ENCODE results near the gene DENND5A.
"Not testable (repeated sequence)": the region's sequence is repeated elsewhere in the genome, so short reads cannot be mapped to it uniquely, and the experiment has no call there.

Gene DENND5A

GRCh38 chr11:9266926-9267325 lies 1.8 kb upstream of the DENND5A start:
- no peak for TF ChIP-seq CTCF (IDR thresholded peaks at IDR 0.05; ENCODE audit: unreplicated experiment in 3 of 3)
- Mint-ChIP-seq H3K4me3 (peak overlapping the region; percentile 85 to 91 (median 87)), H3K27ac (peak overlapping the region in 2 of 3 experiments; percentile 40 to 43), H3K27me3 (ENCODE audit: low read depth) (no peaks in the 10 kb centered on the region), H3K9me3 (no peaks in the 10 kb centered on the region), H3K36me3 (ENCODE audit: low read depth) (no peaks in the 10 kb centered on the region), H3K4me1 (peaks cover 39% of the 10 kb centered on the region)

DNA sequence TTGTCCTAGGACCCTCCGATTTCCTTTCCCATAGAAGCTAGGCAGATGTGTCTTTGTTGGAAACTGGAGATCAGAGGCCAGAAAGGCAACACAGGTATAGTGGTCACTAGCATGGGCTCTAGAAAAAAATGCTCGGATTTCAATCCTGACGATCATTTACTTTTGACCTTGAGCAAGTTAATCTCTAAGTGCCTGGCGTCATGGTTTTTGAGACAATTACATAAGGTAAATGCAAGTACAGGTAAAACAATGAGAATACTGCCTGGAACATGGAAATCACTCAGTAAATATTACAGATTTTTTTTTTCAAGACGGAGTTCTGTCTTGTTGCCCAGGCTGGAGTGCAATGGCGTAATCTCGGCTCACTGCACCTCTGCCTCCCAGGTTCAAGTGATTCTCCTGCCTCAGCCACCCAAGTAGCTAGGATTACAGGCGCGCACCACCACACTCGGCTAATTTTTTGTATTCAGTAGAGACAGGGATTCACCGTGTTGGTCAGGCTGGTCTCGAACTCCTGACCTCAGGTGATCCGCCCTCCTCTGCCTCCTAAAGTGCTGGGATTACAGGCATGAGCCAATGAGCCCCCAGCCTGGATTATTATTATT lies 1.1 kb upstream of the DENND5A start:
- H3K27ac Mint-ChIP-seq, result peak overlapping the region; percentile 66 to 93 (median 93)
- H3K27me3 Mint-ChIP-seq (ENCODE audit: low read depth), result no peaks in the 10 kb centered on the region
- no peaks in the 10 kb centered on the region for H3K9me3 Mint-ChIP-seq
- H3K36me3 Mint-ChIP-seq (ENCODE audit: low read depth), result no peaks in the 10 kb centered on the region
- peak overlapping the region; percentile 85 to 91 (median 87) for H3K4me3 Mint-ChIP-seq
- peaks cover 45% of the 10 kb centered on the region for H3K4me1 Mint-ChIP-seq
- TF ChIP-seq CTCF (IDR thresholded peaks at IDR 0.05; ENCODE audit: unreplicated experiment in 3 of 3), result no peak

DNA sequence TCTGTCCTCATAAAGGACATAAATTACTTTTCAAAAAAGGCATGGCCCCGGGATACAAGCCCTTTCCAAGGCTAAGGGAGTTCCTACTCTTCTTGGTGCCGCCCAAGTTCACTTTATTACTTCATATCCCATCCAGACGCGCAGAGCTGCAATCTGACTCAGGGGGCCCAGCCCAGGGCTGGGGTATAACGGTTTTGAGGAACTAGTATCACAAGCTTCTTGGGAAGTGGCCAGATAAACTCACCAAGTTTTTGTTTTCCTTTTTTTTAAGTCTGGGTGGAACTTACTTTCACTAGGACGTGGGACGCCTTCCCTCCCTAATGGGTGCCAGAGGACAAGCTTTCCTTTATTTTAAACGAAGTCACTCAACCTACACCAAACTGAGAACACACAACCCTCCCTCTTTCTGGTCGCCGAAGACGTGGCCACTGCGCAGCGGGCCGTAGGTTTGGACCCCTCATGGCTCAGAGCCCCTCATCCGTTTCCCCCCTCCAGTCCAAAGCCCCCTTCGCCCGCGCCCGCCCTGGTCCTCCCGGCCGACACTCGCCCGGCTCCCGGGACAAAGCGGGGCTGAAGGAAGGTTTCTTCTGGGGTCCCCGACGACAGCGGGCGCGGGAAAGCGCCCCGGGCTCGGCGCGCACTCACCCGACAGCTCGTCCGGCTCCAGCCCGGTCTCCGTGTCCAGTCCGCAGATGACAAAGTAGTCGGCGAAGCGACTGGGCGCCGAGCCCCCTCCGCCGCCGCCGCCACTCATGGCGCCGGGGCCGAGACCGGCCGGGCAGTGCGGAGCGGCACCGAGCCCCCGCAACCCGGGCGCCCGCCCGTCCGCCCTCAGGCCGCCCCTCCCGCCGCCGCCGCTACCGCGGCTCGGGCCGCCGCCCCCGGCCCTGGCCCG lies 587 bp downstream of the DENND5A start:
- Mint-ChIP-seq H3K27me3 (ENCODE audit: low read depth) (no peaks in the 10 kb centered on the region), H3K4me1 (peaks cover 52% of the 10 kb centered on the region), H3K4me3 (peak overlapping the region; percentile 85 to 96 (median 93)), H3K9me3 (no peaks in the 10 kb centered on the region), H3K36me3 (ENCODE audit: low read depth) (no peaks in the 10 kb centered on the region), H3K27ac (peak overlapping the region; percentile 93 to 98 (median 97))
- no peak for TF ChIP-seq CTCF (IDR thresholded peaks at IDR 0.05; ENCODE audit: unreplicated experiment in 3 of 3)

DNA sequence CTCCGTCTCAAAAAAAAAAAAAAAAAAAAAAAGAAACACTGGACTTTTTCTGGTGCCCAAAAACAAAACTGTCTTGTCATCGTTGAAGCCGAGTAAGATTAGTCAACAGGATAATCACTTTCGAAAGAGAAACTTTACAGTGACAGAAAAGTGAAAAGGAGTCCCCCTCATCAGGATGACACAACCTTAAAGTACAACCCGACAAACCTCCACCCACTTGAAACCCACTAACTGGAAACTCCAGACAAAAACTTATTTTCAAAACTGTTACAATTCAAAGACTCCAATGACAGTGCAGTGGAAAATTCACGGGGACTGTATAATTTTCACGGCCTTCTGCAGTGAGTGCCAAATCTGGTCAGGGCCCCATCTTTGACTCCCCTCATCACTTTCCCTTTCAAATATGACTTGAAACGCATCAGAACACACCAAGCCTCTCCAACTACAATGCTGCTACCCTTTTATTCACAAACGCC lies 1.3 kb downstream of the DENND5A start:
- Mint-ChIP-seq H3K27ac (peak overlapping the region; percentile 93 to 98 (median 97)), H3K4me1 (peaks cover 48% of the 10 kb centered on the region), H3K9me3 (no peaks in the 10 kb centered on the region), H3K27me3 (ENCODE audit: low read depth) (no peaks in the 10 kb centered on the region), H3K4me3 (peak overlapping the region; percentile 85 to 96 (median 93)), H3K36me3 (ENCODE audit: low read depth) (no peaks in the 10 kb centered on the region)
- TF ChIP-seq CTCF (IDR thresholded peaks at IDR 0.05; ENCODE audit: unreplicated experiment in 3 of 3), result no peak

GRCh38 chr11:9260838-9261146 lies 4.4 kb downstream of the DENND5A start:
- Mint-ChIP-seq H3K36me3 (ENCODE audit: low read depth) (peaks cover 12% of the 10 kb centered on the region), H3K4me3 (peak overlapping the region in 1 of 3 experiments; percentile 33), H3K27ac (peak overlapping the region; percentile 42 to 78 (median 49)), H3K4me1 (peaks cover 35% of the 10 kb centered on the region)
- H3K27me3 Mint-ChIP-seq (ENCODE audit: low read depth); H3K9me3 Mint-ChIP-seq: not testable (repeated sequence)

DNA sequence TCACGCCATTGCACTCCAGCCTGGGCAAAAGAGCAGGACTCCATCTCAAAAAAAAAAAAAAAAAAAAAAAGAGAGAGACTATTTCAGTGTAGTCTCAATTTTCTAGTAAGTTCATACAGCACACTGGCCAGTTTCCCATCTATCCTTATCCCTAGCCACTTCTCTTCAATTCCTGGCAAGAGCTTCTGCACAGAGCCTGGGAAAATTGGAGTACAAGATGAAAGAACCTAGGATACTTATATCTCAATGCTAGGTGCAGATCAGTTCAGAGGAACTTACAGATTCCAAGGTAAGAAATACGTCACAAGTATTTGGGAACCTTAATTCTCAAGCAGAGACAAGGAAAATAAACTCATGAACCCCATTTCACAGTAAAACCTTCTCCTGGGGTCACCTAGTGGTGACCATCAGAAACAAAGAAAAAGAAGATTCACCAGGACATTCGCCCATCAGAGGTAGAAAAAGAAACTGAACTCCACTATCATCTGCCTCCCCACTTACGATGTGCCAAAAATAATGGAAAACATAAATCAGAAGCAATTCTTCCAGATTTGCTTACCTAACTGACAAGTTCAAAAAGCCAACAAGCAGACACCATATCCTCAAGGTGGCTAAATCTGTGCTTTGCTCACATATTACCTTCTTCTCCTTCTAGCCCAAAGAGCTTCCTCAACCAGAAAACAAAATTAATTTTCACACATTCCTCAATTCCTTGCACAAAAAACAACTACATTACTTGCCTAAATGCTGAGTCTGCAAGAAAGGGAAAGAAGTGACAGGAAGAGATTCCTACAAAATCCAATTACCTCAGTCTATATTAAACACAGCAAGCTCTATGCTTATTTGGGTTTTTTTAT lies 4.9 kb downstream of the DENND5A start:
- H3K36me3 Mint-ChIP-seq (ENCODE audit: low read depth), result peaks cover 15% of the 10 kb centered on the region
- peak; percentile 10 to 32 (median 12) for TF ChIP-seq CTCF (IDR thresholded peaks at IDR 0.05; ENCODE audit: unreplicated experiment in 3 of 3)
- H3K27me3 Mint-ChIP-seq (ENCODE audit: low read depth), result no peaks in the 10 kb centered on the region
- H3K27ac Mint-ChIP-seq, result peak overlapping the region; percentile 20 to 49 (median 45)
- peaks cover 34% of the 10 kb centered on the region for H3K4me1 Mint-ChIP-seq
- H3K4me3 Mint-ChIP-seq, result peak overlapping the region in 2 of 3 experiments; percentile 2 to 7
- no peaks in the 10 kb centered on the region for H3K9me3 Mint-ChIP-seq

- peaks cover 24% of the 10 kb centered on the region for H3K36me3 Mint-ChIP-seq (ENCODE audit: low read depth)
- not testable (repeated sequence) for H3K9me3 Mint-ChIP-seq; H3K27me3 Mint-ChIP-seq (ENCODE audit: low read depth); H3K27ac Mint-ChIP-seq; H3K4me3 Mint-ChIP-seq
- H3K4me1 Mint-ChIP-seq, result peaks cover 26% of the 10 kb centered on the region
These were observed 6.9 kb downstream of the DENND5A start for GRCh38 chr11:9258279-9258678.
